Pancreas (tissue), 10 donors: ENCODE measurements around the gene ZCCHC14. TPM values are rescaled to one million over a fixed set of nuclear protein-coding genes. Genes with fewer than 3 reads are reported as not detected.

Experiments
- ATAC-seq, 4 donors: fragments of 200-7000 bp; cut with Tn5 transposase; one replicate each; pipeline versions ENCODE4 v1.8.0 to v1.9.1; 2020; ENCODE audit warnings: mild to moderate bottlenecking in 4 of 4, moderate library complexity in 4 of 4
- DNase-seq, 6 donors: peaks; one replicate each; pipeline ENCODE4 v3.0.0-alpha.2; 2020
- FAIRE-seq: peaks from 2 replicates; lab custom pipeline; 2012; peaks lifted over from hg19 to GRCh38; lab: Jason Lieb, UNC
- H3K27ac ChIP-seq, 4 donors: fragments of 200-600 bp; sonication (generic); 1 replicate in 3 of 4; 2 replicates in 1 of 4; pipeline versions ENCODE4 v1.5.0 to v1.8.0; 2020
- H3K27me3 ChIP-seq, 4 donors: fragments of 200-600 bp; one replicate each; pipeline ENCODE4 v1.8.0; 2021
- H3K36me3 ChIP-seq, 3 donors: fragments of 200-600 bp; sonication (generic) in 1 of 3; one replicate each; pipeline versions ENCODE4 v1.5.0 to v1.8.0; 2020 to 2021
- H3K4me1 ChIP-seq, 3 donors: fragments of 200-600 bp; one replicate each; pipeline ENCODE4 v1.8.0; 2021
- H3K4me3 ChIP-seq, 4 donors: fragments of 200-600 bp; sonication (generic) in 2 of 4; one replicate each; pipeline versions ENCODE4 v1.5.0 to v1.8.0; 2020 to 2021
- H3K9me3 ChIP-seq, 4 donors: fragments of 200-600 bp; one replicate each; pipeline ENCODE4 v1.8.0; 2021
- WGBS, 2 donors: extraction: QIAGEN DNeasy Blood & Tissue Kit; methylation state at CpG; one replicate each; pipeline ENCODE4 v1.1.7; 2013; 5-methylcytosine and 5-hydroxymethylcytosine counted together
- intact Hi-C, 3 donors: fragments of 100-400 bp; cut with DNase I; formaldehyde crosslinking; loops; one replicate each; pipeline versions ENCODE4 v1.11.1 to v1.14.2; 2022
- polyA plus RNA-seq, 2 donors: library from polyadenylated mRNA; stranded (reverse); fragments of 200-250 nt; gene quantifications; one replicate each; pipeline ENCODE4 v1.2.3, GENCODE V29; 2013
- total RNA-seq, 6 donors: library from RNA; stranded (reverse); fragmentation: NEBNext Ultra II Directional in 4 of 6; extraction: Animal tissue kit (Norgen Biotek cat#: 25700) in 4 of 6; gene quantifications; one replicate each; pipeline versions ENCODE4 v1.2.1 to v1.2.4, GENCODE V29; 2021 to 2023
- TF ChIP-seq, protein P1 (sequence below), 4 donors: fragments of 200-600 bp; sonication (generic) in 3 of 4; IDR thresholded peaks; one replicate each; pipeline versions ENCODE4 v1.5.0 to v1.8.0; 2021; ENCODE audit warnings: antibody characterized with exemption in 4 of 4
- donor health status: healthy with polysubstance abuse.
- donor health status: DM: no; HTN: no; CAD: no; lungs with moderate emphysema.
- donor health status: DM: no; HTN: no; CAD: no.
- donor health status: control.
- donor health status: control.
- donor health status: Bipolar disorder and iron deficiency.
- donor health status: DM: yes; HTN: yes; CAD: no.
- donor health status: DM: no; HTN: no; CAD: no.
- donor health status: DM: no; HTN: no; CAD: no.
- donor health status: DM: yes; HTN: yes; CAD: no.

Gene ZCCHC14
- total RNA-seq (10 to 100 TPM; 12.1 to 20.0 (median 13.1) TPM), polyA plus RNA-seq (10 to 100 TPM; 10.7 to 11.2 TPM)

DNA sequence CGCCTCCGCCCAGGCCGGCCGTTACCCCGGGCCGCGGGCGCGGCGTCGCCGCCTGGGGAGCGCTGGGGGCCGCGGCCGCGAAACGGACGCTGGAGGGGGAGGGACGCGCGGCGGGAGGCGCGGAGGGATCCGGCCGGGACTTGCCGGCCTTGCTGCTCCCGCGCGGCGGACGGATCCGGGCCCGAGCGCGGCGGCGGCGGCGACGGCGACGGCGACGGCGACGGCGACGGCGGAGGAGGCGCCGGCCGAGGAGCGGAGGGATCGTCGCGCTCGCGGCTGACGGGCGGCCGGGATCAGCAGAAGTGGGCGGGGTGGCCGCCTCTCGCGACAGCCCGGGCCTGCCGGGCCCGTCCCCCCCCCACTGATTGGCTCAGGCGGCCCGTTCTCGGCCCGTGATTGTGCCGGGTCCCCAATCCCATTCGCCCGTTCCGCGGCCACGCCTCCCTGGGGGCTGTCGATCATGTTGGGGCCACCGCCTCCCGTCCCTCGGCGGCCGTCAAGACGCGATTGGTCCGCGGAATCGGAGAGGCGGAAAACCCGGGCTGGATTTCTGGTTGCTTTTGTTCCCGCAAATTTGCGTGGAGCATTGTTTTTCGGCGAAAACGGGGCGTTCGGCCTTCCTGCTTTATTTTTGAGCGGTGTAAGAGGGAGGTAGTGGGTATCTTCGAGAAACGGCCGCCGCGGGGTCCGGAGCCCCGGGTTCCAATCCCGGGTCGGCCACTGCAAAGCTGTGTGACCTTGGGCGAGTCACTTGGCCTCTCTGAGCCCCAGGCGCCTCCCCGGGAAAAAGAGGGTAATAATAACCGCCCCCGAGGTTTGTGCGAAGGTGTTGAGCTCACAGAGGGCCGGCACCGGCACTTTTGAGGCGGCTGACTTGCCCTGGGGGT is at the start of gene ZCCHC14:
Gene ZCCHC14, minus strand, starts transcription at position 304 of the 887 bp plus-strand sequence. CDS start 786 bp downstream, outside the sequence.
- 1% methylated on average over 93 to 119 of the region's 119 CpGs for WGBS, 2 donors
- TF ChIP-seq, protein P1, sequence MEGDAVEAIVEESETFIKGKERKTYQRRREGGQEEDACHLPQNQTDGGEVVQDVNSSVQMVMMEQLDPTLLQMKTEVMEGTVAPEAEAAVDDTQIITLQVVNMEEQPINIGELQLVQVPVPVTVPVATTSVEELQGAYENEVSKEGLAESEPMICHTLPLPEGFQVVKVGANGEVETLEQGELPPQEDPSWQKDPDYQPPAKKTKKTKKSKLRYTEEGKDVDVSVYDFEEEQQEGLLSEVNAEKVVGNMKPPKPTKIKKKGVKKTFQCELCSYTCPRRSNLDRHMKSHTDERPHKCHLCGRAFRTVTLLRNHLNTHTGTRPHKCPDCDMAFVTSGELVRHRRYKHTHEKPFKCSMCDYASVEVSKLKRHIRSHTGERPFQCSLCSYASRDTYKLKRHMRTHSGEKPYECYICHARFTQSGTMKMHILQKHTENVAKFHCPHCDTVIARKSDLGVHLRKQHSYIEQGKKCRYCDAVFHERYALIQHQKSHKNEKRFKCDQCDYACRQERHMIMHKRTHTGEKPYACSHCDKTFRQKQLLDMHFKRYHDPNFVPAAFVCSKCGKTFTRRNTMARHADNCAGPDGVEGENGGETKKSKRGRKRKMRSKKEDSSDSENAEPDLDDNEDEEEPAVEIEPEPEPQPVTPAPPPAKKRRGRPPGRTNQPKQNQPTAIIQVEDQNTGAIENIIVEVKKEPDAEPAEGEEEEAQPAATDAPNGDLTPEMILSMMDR (IDR thresholded peaks at IDR 0.05): no peak
- Histone ChIP-seq H3K27me3 (no peaks in the 10 kb centered on the region), H3K4me3 (peak within 1 kb of the TSS; percentile 23 to 59 (median 42)), H3K36me3 (no peaks in the 10 kb centered on the region), H3K4me1 (peaks cover 12 to 22% (median 16%) of the 10 kb centered on the region in 3 donors), H3K27ac (peak within 1 kb of the TSS; percentile 17 to 47 (median 42)), H3K9me3 (no peaks in the 10 kb centered on the region)
- DNase-seq (peak; percentile 99 to 100 (median 99)), FAIRE-seq (no peak), ATAC-seq (peak; percentile 95 to 99 (median 96))
- intact Hi-C loops: no loop called here

DNA sequence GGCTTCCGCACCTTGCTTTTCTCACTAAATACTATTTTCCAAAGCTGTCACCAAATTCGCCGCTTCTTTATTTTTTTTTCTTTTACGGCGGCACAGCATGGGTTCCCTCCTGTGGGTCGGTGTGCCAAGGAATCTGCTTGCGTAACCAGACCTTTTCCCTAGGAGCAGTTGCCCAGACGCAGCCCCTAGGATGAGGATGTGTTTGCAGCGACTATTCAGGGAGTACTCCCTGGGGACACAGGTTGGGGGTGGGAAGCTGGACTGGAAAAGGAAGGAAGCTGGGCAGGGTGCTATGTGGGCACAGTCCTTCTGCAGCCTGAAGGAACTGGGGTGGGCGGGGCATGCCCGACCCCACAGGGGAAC is 49.0 kb upstream of the ZCCHC14 start:
- FAIRE-seq (no peak), ATAC-seq (no peak), DNase-seq (no peak)
- Histone ChIP-seq H3K27ac (no peak overlapping the region), H3K4me1 (no peaks in the 10 kb centered on the region), H3K27me3 (peaks cover 0 to 4% (median 0%) of the 10 kb centered on the region in 4 donors), H3K36me3 (no peaks in the 10 kb centered on the region), H3K4me3 (no peak overlapping the region), H3K9me3 (no peaks in the 10 kb centered on the region)
- TF ChIP-seq, protein P1 (IDR thresholded peaks at IDR 0.05): no peak
- 45 to 53% methylated on average over 11 of the region's 11 CpGs for WGBS, 2 donors
- intact Hi-C loops: no loop called here

DNA sequence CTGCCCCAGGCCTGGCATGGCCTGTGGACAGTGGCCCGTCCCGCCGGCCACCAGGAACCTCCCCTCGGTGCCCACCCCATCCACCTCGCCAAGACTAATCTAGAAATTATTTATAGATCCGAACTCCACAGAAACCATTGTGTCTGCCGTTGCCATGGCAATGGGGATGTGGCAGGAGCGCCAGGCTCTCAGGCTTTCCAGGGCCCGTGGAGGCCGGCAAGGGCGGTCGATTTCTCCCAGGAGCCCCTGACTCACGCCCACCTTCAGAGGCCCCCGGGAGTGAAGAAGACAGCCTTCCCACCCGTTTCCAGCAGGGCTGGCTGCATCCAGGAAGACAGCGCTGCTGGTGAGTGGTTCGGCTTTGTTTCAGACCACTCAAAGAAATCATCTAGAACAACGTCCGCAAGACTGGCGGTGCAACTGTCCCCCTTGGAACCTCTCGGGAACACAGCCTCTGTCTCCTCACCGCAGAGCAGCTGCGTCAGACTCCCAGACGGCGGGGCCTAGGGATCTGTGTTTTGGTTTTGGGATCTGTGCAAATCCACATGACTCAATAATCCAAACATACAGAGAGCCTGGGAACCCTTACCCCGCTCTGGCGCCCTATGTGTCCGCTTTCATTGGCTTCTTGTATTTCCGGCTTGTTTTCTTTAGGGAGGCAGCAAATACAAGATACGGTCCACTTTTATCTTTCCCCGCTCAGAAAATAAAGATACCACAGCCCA is 48.5 kb upstream of the ZCCHC14 start:
- FAIRE-seq: no peak
- Histone ChIP-seq H3K4me1 (no peaks in the 10 kb centered on the region), H3K36me3 (no peaks in the 10 kb centered on the region), H3K27me3 (peaks cover 0 to 4% (median 0%) of the 10 kb centered on the region in 4 donors), H3K4me3 (no peak overlapping the region), H3K27ac (peak overlapping the region in 1 of 4 donors; percentile 23), H3K9me3 (no peaks in the 10 kb centered on the region)
- DNase-seq: no peak
- WGBS, 2 donors: 16 to 21% methylated on average over 31 of the region's 31 CpGs
- intact Hi-C loops: no loop called here
- TF ChIP-seq, protein P1 (IDR thresholded peaks at IDR 0.05): no peak
- ATAC-seq: peak in 3 of 4 donors; percentile 48 to 69 (median 53)

DNA sequence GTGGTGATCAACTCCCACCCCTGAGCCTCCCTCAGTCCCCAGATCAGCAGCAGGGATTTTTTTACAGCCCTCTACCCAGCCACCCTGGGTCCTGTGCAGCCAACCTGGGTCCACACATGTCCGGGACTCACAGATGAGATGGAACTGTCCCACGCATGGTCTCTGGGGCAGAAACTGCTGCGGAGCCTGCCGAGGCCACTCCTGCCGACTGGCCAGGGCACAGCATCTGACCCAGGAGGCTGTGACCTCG is 48.0 kb upstream of the ZCCHC14 start:
- no peak overlapping the region for H3K4me3 ChIP-seq
- TF ChIP-seq, protein P1 (IDR thresholded peaks at IDR 0.05): no peak
- 44% methylated on average over 4 to 6 of the region's 6 CpGs for WGBS, 2 donors
- H3K36me3 ChIP-seq: no peaks in the 10 kb centered on the region
- ATAC-seq (peak in 1 of 4 donors; percentile 19), DNase-seq (no peak), FAIRE-seq (no peak)
- intact Hi-C loops: no loop called here
- no peaks in the 10 kb centered on the region for H3K9me3 ChIP-seq
- no peaks in the 10 kb centered on the region for H3K4me1 ChIP-seq
- peaks cover 0 to 4% (median 0%) of the 10 kb centered on the region in 4 donors for H3K27me3 ChIP-seq
- H3K27ac ChIP-seq: no peak overlapping the region
